Measurements from ENCODE around the gene MVB12B.

GRCh38 chr9:126419475-126419874 lies 92.8 kb downstream of the MVB12B start:
- no peak for TF ChIP-seq CTCF (IDR thresholded peaks at IDR 0.05)
- no peak for TF ChIP-seq POLR2A (IDR thresholded peaks at IDR 0.05)

Data from tibial nerve (tissue), 3 donors.